Activated B cell treated with CpG ODN at 0.5 μM for 24 hours (primary cell): ENCODE data around the gene MAP6. TPM values are rescaled to one million over a fixed set of nuclear protein-coding genes. Genes with fewer than 3 reads are reported as not detected.

ENCODE experiments used
- ATAC-seq: fragments of 200-7000 bp; cut with Tn5 transposase; one replicate; pipeline ENCODE4 v1.10.0; 2021; ENCODE audit warnings: low read depth, mild to moderate bottlenecking, moderate library complexity
- CTCF ChIA-PET: fragments of 350-600 bp; sonication (Branson Sonifier 250); formaldehyde crosslinking; loops from one replicate; lab custom pipeline; 2021; ENCODE audit warnings: antibody characterized with exemption; lab: Charles Lee
- POLR2A ChIA-PET: fragments of 350-600 bp; sonication (Branson Sonifier 250); formaldehyde crosslinking; loops from one replicate; lab custom pipeline; 2021; ENCODE audit warnings: antibody characterized with exemption; lab: Charles Lee
- DNase-seq: peaks from one replicate; pipeline ENCODE4 v3.0.0; 2022
- H3K27ac Mint-ChIP-seq: one replicate; pipeline ENCODE4 v1.8.0; 2020; ENCODE audit warnings: mixed read lengths
- H3K27me3 Mint-ChIP-seq: one replicate; pipeline ENCODE4 v1.8.0; 2021; ENCODE audit warnings: mixed read lengths
- H3K36me3 Mint-ChIP-seq: one replicate; pipeline ENCODE4 v1.8.0; 2021; ENCODE audit warnings: low read depth, mixed read lengths
- H3K4me1 Mint-ChIP-seq: one replicate; pipeline ENCODE4 v1.8.0; 2021; ENCODE audit warnings: mixed read lengths
- H3K4me3 Mint-ChIP-seq: one replicate; pipeline ENCODE4 v1.8.0; 2020; ENCODE audit warnings: mild to moderate bottlenecking, mixed read lengths
- H3K9me3 Mint-ChIP-seq: one replicate; pipeline ENCODE4 v1.8.0; 2020; ENCODE audit warnings: mixed read lengths
- CTCF ChIP-seq: fragments of 200-600 bp; IDR thresholded peaks from one replicate; pipeline ENCODE4 v1.8.0; 2022; ENCODE audit warnings: antibody characterized with exemption, mild to moderate bottlenecking
- intact Hi-C: fragments of 100-400 bp; cut with micrococcal nuclease; formaldehyde crosslinking; loops from one replicate; pipeline ENCODE4 v1.15.1; 2024
- total RNA-seq: library from RNA; stranded (reverse); gene quantifications from 2 replicates; pipeline ENCODE4 v1.2.3, GENCODE V29; 2022

Gene MAP6
- total RNA-seq, 1 donor from 2014 or later: 0.40 TPM

- H3K4me3 Mint-ChIP-seq: no peak overlapping the region
- intact Hi-C loops: no loop called here
- no peak for TF ChIP-seq CTCF
- peaks cover 3% of the 10 kb centered on the region for H3K36me3 Mint-ChIP-seq
- ChIA-PET CTCF (no interaction called here), POLR2A (interaction anchor here (0.7 kb wide), 1 partner anchor 19 kb away, joined by 4 read pairs; no protein-coding TSS in a partner anchor)
- peaks cover 20% of the 10 kb centered on the region for H3K4me1 Mint-ChIP-seq
- peaks cover 2% of the 10 kb centered on the region for H3K27me3 Mint-ChIP-seq
- DNase-seq (no peak), ATAC-seq (no peak)
- no peaks in the 10 kb centered on the region for H3K9me3 Mint-ChIP-seq
- H3K27ac Mint-ChIP-seq: no peak overlapping the region
These were observed 109.6 kb downstream of the MAP6 start for GRCh38 chr11:75558939-75559843.

GRCh38 chr11:75557666-75558494 lies 111.0 kb downstream of the MAP6 start:
- no peak for TF ChIP-seq CTCF
- intact Hi-C loops: no loop called here
- H3K4me3 Mint-ChIP-seq: no peak overlapping the region
- DNase-seq: no peak
- CTCF ChIA-PET: no interaction called here
- H3K27me3 Mint-ChIP-seq: peaks cover 2% of the 10 kb centered on the region
- H3K9me3 Mint-ChIP-seq: no peaks in the 10 kb centered on the region
- ATAC-seq: no peak
- H3K27ac Mint-ChIP-seq: no peak overlapping the region
- peaks cover 3% of the 10 kb centered on the region for H3K36me3 Mint-ChIP-seq
- POLR2A ChIA-PET: no interaction called here
- peaks cover 10% of the 10 kb centered on the region for H3K4me1 Mint-ChIP-seq

- no peak for TF ChIP-seq CTCF
- POLR2A ChIA-PET: no interaction called here
- Mint-ChIP-seq H3K27ac (no peak overlapping the region), H3K36me3 (no peaks in the 10 kb centered on the region), H3K9me3 (no peaks in the 10 kb centered on the region), H3K4me3 (no peak overlapping the region), H3K4me1 (no peaks in the 10 kb centered on the region), H3K27me3 (no peaks in the 10 kb centered on the region)
- ATAC-seq (no peak), DNase-seq (no peak)
- intact Hi-C loops: no loop called here
- CTCF ChIA-PET: no interaction called here
These were observed 112.6 kb downstream of the MAP6 start for GRCh38 chr11:75556275-75556674.

- Mint-ChIP-seq H3K4me1 (no peaks in the 10 kb centered on the region), H3K36me3 (no peaks in the 10 kb centered on the region), H3K9me3 (no peaks in the 10 kb centered on the region), H3K4me3 (no peak overlapping the region), H3K27ac (no peak overlapping the region), H3K27me3 (no peaks in the 10 kb centered on the region)
- ChIA-PET POLR2A (no interaction called here), CTCF (no interaction called here)
- no peak for TF ChIP-seq CTCF
- no peak for DNase-seq
- ATAC-seq: no peak
- intact Hi-C loops: no loop called here
These were observed 113.6 kb downstream of the MAP6 start for GRCh38 chr11:75555079-75555811.
